DMS79 (cell line): ENCODE results near the gene AHNAK2.
"Not testable (repeated sequence)": the region's sequence is repeated elsewhere in the genome, so short reads cannot be mapped to it uniquely, and the experiment has no call there.

ENCODE experiments used
- DNase-seq: peaks from one replicate; lab custom pipeline; 2025; lab: John Stamatoyannopoulos, UW

Gene AHNAK2

DNA sequence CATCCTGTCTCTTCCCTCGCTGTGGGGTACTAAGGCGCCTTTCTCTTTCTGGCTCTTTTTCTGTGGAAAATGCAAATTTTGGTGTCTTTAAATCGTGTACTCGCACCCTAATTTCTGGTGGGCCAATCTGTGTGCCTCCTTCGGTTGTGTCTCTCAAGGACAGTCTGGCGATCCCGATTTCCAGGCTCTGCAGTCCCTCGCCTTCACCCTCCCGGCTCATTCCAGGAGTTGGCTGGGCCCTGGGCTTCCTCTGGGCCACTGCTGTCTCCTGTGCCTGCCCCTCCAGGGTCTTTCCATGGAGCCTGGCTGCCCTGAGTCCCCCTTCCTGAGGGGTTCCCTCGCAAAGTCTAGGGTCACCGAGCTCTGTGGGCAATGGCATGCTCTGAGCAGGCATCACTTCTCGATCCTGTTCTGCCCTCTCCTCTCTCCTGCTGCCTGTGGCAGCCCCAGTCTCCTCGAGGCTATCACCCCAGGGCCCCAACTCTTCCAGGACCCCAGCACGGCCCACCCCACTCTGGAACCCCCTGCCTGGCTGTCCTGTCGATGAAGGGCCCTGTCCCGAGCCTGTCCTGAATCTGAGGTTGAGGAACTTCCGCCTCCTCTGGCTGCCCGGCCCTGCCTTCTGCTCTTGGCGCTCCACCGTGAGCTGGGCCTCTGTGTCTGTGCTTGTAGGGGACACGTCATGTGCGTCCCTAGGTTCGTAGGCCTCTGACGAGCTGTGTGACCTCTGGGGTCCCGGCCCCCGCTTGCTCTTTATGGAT is 24.1 kb downstream of the AHNAK2 start:
- DNase-seq = no peak

DNA sequence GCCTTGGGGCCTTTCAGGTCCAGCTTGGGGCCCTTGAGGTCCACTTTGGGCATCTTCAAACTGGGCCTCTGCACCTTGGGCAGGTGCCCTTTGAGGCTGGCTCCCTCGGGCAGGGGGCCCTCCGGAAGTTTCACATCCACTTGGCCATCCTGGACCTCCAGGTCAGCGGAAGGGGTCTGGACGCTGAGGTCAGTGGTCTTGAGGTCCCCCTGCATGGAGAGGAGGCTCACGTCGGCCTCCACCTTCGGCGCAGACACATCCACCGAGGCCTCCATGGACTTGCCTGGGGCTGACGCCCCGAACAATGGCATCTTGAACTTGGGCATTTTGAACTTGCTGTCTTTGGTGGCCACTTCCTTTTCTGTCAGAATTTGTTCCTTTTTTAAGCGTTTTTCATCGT is 25.1 kb downstream of the AHNAK2 start:
- DNase-seq = no peak

- DNase-seq = not testable (repeated sequence)
Observed at GRCh38 chr14:104951863-104952657, 26.1 kb downstream of the AHNAK2 start.

- DNase-seq = not testable (repeated sequence)
Observed at GRCh38 chr14:104950701-104951100, 27.5 kb downstream of the AHNAK2 start.

GRCh38 chr14:104950021-104950420 is 28.2 kb downstream of the AHNAK2 start:
- DNase-seq = no peak

- not testable (repeated sequence) for DNase-seq
Observed at GRCh38 chr14:104949406-104949955, 28.7 kb downstream of the AHNAK2 start.

GRCh38 chr14:104948736-104949031 is 29.5 kb downstream of the AHNAK2 start:
- no peak for DNase-seq

DNA sequence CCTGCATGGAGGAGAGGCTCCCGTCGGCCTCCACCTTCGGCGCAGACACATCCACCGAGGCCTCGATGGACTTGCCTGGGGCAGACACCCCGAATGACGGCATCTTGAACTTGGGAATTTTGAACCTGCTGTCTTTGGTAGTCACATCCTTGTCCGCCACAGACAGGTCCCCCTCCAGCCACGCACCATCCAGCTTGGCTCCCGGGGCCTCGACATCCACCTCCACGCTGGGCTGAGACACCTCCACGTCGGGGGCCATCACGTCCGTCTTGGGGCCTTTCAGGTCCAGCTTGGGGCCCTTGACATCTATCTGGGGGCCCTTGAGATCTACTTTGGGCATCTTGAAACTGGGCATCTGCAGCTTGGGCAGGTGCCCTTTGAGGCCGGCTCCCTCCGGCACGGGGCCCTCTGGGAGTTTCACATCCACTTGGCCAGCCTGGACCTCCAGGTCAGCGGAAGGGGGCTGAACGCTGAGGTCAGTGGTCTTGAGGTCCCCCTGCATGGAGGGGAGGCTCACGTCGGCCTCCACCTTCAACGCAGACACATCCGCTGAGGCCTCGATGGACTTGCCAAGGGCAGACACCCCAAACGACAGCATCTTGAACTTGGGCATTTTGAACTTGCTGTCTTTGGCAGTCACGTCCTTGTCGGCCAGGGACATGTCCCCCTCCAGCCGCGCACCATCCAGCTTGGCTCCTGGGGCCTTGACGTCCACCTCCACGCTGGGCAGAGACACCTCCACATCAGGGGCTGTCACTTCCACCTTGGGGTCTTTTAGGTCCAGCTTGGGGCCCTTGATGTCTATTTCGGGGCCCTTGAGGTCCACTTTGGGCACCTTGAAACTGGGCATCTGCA is 30.1 kb downstream of the AHNAK2 start:
- not testable (repeated sequence) for DNase-seq

GRCh38 chr14:104947201-104947600 is 31.0 kb downstream of the AHNAK2 start:
- not testable (repeated sequence) for DNase-seq

- DNase-seq = not testable (repeated sequence)
Observed at GRCh38 chr14:104945986-104946965, 31.9 kb downstream of the AHNAK2 start.

GRCh38 chr14:104945266-104945665 is 32.9 kb downstream of the AHNAK2 start:
- DNase-seq = not testable (repeated sequence)

- DNase-seq = not testable (repeated sequence)
Observed at GRCh38 chr14:104944436-104945205, 33.6 kb downstream of the AHNAK2 start.

GRCh38 chr14:104944016-104944308 is 34.2 kb downstream of the AHNAK2 start:
- not testable (repeated sequence) for DNase-seq

DNA sequence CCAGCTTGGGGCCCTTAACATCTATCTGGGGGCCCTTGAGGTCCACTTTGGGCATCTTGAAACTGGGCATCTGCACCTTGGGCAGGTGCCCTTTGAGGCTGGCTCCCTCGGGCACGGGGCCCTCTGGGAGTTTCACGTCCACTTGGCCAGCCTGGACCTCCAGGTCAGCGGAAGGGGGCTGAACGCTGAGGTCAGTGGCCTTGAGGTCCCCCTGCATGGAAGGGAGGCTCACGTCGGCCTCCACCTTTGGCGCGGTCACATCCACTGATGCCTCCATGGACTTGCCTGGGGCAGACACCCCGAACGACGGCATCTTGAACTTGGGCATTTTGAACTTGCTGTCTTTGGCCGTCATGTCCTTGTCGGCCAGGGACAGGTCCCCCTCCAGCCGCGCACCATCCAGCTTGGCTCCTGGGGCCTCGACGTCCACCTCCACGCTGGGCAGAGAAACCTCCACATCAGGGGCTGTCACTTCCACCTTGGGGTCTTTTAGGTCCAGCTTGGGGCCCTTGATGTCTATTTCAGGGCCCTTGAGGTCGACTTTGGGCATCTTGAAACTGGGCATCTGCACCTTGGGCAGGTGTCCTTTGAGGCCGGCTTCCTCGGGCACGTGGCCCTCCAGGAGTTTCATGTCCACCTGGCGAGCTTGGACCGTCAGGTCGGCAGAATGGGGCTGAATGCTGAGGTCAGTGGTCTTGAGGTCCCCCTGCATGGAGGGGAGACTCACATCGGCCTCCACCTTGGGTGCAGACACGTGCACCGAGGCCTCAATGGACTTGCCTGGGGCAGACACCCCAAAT is 34.8 kb downstream of the AHNAK2 start:
- not testable (repeated sequence) for DNase-seq

DNA sequence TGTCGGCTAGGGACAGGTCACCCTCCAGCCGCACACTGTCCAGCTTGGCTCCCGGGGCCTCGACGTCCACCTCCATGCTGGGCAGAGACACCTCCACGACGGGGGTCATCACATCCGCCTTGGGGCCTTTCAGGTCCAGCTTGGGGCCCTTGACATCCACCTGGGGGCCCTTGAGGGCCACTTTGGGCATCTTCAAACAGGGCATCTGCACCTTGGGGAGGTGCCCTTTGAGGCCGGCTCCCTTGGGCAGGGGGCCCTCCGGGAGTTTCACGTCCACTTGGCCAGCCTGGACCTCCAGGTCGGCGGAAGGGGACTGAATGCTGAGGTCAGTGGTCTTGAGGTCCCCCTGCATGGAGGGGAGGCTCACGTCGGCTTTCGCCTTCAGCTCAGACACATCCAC is 35.6 kb downstream of the AHNAK2 start:
- no peak for DNase-seq

DNA sequence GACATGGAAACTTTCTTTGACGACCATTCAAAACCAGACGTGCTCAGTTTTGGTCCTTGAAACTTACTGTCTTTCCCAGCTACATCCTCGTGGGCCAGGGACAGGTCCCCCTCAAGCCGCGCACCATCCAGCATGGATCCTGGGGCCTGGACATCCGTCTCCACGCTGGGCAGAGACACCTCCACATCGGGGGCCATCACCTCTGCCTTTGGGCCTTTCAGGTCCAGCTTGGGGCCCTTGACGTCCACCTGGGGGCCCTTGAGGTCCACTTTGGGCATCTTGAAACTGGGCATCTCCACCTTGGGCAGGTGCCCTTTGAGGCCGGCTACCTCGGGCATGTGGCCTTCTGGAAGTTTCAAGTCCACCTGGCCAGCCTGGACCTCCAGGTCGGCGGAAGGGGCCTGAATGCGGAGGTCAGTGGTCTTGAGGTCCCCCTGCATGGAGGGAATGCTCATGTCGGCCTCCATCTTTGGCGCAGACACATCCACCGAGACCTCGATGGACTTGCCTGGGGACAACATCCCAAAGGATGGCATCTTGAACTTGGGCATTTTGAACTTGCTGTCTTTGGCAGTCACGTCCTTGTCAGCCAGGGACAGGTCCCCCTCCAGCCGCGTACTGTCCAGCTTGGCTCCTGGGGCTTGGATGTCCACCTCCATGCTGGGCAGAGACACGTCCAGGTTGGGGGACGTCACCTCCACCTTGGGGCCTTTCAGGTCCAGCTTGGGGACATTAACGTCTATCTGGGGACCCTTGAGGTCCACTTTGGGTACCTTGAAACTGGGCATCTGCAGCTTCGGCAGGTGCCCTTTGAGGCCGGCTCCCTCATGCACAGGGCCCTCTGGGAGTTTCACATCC is 36.4 kb downstream of the AHNAK2 start:
- no peak for DNase-seq

GRCh38 chr14:104940526-104941150 is 37.5 kb downstream of the AHNAK2 start:
- DNase-seq = no peak
